GM19238 (cell line): ENCODE results near the gene S1PR4.
"Not testable (repeated sequence)": the region's sequence is repeated elsewhere in the genome, so short reads cannot be mapped to it uniquely, and the experiment has no call there.

Experiments used
- DNase-seq: peaks from one replicate; pipeline ENCODE4 v3.0.0; 2011; ENCODE audit warnings: low spot score; ENCODE audit not compliant: insufficient read length

S1PR4 gene

GRCh38 chr19:3151563-3152418 is 26.8 kb upstream of the S1PR4 start:
- DNase-seq, result no peak

- no peak for DNase-seq
These were observed 26.2 kb upstream of the S1PR4 start for GRCh38 chr19:3152419-3152780.

DNA sequence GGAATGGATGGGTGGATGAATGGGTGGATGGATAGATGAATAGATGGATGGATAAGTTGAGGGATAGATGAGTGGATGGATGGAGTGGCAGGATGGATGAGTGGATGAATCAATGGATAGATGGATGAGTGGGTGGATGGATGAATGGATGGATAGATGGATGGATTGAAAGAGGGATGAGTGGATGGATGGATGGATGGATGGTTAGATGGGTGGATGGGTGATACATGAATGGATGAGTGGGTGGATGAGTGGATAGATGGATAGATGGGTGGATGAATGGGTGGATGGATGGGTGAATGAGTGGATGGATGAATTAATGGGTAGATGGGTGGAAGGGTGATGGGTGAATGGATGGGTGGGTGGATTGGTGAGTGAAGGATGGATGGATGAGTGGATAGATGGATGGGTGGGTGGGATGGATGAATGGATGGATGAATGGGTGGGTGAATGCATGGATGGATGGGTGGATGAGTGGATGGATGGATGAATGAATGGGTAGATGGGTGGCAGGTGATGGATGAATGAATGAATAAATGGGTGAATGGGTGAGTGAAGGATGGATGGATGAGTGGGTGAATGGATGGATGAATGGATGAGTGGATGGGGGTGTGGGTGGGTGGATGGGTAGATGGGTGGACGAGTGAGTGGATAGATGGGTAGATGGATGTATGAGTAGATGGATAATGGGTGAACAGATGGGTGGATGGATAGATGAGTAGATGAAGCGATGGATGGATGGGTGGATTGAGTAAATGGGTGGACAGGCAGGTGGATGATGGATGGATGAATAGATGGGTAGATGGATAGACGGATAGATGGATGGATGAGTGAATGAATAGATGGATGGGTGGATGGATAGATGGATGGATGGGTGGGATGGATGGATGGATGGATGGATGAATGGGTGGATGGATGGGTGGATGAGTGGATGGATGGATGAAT is 25.0 kb upstream of the S1PR4 start:
- DNase-seq, result no peak

- not testable (repeated sequence) for DNase-seq
These were observed 24.1 kb upstream of the S1PR4 start for GRCh38 chr19:3154447-3154846.

- peak; percentile 87 for DNase-seq
These were observed 23.4 kb upstream of the S1PR4 start for GRCh38 chr19:3154957-3155736.

DNA sequence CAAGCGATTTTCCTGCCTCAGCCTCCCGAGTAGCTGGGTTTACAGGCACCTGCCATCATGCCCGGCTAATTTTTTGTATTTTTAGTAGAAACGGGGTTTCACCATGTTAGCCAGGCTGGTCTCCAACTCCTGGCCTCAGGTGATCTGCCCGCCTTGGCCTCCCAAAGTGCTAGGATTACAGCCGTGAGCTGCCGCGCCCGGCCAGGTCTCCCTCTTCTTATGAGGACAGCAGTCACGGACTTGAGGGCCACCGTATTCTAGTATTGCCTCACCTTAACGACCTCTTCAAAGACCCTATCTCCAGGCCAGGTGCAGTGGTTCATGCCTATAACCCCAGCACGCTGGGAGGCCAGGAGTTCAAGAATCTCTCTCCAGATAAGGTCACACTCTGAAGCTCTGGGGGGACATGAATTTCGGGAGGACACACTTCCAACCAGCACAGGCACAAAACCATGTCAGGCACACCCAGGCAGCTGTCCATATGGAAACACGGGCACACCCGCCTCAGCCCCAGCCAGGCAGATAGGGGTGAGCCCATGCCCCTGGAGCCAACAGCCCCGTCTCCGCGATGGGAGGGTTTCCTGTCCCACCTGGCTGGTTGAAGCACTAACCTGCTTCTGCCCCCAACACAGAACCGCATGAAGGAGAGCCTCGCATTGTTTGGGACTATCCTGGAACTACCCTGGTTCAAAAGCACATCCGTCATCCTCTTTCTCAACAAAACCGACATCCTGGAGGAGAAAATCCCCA is 21.3 kb upstream of the S1PR4 start:
- DNase-seq, result no peak

DNA sequence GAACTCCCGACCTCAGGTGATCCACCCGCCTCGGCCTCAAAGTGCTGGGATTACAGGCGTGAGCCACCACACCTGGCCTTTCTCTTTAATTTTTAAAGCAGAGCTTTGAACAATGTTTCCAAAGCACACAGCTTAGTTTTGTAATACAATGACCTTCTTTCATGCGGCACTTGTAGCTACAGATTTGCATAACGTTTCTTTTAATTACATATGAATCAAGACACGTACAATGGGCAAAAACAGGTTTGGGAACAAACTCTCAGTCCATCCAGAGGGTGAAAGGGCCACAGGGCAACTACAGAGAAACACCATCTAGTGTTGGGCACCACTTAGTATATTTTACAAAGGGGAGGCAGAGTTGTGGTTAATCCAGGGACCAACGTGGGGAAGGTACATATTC is 19.0 kb upstream of the S1PR4 start:
- DNase-seq, result no peak

GRCh38 chr19:3160219-3160618 is 18.4 kb upstream of the S1PR4 start:
- no peak for DNase-seq

GRCh38 chr19:3161453-3161852 is 17.1 kb upstream of the S1PR4 start:
- DNase-seq, result no peak

DNA sequence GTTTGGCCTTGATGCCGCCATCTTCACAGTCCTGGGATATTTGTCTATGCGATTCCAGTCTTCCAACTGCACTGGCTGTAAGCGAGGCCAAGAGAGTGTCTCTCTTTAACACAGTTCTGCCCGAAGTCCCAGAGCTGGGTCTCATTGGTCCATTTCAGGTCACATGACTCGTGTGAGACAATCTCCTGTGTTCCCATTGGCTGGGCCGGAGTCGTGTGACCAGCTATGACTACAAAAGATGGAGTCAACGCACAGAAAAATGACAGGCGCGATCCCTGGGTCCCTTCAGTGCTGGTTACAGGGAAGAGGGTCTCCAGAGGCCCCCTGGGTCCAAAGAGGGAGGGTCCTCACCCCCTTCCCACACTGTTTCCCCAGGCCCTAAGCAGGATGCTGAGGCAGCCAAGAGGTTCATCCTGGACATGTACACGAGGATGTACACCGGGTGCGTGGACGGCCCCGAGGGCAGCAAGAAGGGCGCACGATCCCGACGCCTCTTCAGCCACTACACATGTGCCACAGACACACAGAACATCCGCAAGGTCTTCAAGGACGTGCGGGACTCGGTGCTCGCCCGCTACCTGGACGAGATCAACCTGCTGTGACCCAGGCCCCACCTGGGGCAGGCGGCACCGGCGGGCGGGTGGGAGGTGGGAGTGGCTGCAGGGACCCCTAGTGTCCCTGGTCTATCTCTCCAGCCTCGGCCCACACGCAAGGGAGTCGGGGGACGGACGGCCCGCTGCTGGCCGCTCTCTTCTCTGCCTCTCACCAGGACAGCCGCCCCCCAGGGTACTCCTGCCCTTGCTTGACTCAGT is 15.9 kb upstream of the S1PR4 start:
- DNase-seq, result no peak

DNA sequence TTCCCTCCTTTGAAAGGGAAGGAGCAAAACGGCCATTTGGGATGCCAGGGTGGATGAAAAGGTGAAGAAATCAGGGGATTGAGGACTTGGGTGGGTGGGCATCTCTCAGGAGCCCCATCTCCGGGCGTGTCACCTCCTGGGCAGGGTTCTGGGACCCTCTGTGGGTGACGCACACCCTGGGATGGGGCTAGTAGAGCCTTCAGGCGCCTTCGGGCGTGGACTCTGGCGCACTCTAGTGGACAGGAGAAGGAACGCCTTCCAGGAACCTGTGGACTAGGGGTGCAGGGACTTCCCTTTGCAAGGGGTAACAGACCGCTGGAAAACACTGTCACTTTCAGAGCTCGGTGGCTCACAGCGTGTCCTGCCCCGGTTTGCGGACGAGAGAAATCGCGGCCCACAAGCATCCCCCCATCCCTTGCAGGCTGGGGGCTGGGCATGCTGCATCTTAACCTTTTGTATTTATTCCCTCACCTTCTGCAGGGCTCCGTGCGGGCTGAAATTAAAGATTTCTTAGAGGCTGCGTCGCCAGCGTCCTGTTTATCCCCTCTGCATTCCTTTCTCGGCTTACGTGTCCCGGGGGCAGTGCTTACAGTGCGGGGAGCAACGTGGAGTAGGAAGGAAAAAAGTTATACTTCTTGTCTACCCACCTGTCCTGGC is 15.2 kb upstream of the S1PR4 start:
- DNase-seq, result peak; percentile 87

- DNase-seq, result no peak
These were observed 14.6 kb upstream of the S1PR4 start for GRCh38 chr19:3163943-3164342.

DNA sequence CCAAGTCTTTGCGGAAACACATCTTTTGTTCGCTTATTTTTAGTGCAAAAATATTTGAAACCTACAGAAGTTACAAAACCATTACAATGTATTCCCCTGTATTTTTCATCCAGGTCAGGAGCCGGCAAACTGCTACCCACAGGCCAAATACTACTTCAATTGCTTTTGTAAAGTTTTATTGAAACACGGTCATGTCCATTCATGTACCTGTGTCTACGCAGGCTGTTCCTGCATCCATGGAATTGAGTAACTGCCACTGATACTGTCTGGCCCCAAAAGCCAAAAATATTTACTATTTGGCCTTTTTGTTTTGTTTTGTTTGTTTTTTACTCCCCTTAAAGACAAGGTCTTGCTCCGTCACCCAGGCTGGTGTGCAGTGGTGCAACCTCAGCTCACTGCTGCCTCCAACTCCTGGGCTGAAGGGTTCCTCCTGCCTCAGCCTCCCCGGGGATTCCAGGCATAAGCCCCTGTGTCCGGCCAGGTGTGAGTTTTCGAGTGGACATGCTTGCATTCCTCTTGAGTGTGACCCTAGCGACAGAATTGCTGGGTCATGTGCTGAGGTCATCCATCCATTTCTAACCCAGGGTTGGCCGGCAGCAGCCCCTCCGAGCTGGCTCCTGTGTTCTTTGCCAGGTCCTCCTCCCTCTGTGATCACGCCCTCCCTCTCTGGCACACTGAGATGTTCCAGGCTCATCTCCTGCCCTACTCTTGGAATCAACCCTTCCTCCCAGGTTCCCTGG is 10.9 kb upstream of the S1PR4 start:
- no peak for DNase-seq

DNA sequence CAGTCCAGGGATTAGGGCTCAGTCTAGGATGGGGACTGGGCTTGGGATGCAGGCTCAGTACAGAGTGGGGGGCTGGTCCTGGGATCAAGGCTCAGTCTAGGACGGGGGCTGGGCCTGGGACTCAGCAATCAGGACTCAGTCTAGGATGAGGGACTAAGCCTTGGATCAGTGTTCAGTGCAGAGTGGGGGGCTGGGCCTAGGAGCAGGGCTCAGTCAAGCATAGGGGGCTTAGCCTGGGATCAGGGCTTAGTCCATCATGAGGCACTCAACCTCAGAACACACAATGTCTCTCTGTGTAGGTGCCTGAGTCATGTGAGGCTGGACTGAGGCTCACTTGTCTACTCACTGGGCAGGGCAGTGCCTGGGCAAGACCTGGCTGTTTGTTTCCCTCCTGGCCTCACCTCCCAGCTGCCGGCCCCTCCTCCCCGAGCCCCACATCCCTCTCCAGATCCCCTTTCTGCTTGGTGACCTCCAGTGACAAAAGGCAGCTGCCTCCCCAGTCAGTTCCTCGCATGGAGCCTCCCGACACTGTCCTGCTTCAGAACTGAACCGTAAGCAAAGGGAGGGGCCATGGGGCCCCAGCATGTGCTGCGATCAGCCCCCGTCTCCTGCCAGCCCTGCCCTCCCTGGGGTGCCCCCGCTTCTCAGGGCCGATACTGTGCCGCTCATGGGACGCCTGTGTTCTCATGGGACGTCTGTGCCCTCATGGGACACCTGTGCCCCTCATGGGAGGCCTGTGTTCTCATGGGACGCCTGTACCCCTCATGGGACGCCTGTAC is 6.5 kb upstream of the S1PR4 start:
- DNase-seq, result no peak

- not testable (repeated sequence) for DNase-seq
These were observed 5.9 kb upstream of the S1PR4 start for GRCh38 chr19:3172673-3173000.

DNA sequence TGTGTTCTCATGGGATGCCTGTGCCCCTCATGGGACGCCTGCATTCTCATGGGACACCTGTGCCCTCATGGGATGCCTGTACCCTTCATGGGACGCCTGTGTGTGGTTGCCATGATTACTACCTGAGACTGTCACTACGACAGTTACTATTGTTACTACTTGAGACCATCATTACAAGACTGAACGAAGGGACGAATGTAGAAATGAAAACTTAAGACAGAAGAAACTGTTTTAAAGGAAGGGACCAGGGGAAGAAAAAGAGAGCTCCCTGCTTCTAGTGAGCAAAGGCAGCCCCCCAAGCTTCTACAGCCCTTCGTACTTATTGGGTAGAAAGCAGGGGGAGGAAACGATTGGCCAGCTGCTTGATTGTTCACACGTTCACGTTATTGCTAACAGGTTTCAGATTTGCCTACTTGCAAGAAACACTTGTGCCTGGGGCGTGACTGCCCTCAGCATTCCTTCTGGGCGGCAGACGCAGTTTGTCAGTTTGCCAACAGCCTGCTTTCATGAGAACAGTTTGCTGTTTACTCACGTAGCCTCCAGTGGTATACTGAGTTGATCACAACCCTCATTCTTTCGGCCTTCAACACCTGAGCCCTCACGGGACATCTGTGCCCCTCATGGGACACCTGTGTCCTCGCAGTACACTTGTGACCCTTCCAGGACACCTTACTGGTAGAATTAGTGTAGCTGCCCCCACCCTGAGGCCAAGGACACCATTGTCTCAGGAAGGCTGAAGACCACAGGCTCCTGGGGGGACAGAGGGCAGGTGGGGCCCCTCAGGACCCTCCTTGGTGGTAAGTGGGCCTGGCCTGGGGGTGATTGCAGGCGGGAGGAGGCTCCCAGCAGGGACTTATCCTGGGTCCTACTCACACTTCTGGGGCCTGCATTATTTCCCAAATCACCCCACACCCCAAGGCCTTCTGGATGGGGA is 2.5 kb upstream of the S1PR4 start:
- DNase-seq, result no peak
